ENCODE results near the gene CHCHD6. TPM values are rescaled to one million over a fixed set of nuclear protein-coding genes. Genes with fewer than 3 reads are reported as not detected.
A peak's percentile ranks its signal among the peaks of the same experiment; 100 is the strongest.

Gene CHCHD6
- total RNA-seq, 1 experiment from 2014 or later = 35.8 TPM

GRCh38 chr3:126826693-126827092 lies 122.7 kb downstream of the CHCHD6 start:
- no peak for DNase-seq (ENCODE audit: low spot score)

DNA sequence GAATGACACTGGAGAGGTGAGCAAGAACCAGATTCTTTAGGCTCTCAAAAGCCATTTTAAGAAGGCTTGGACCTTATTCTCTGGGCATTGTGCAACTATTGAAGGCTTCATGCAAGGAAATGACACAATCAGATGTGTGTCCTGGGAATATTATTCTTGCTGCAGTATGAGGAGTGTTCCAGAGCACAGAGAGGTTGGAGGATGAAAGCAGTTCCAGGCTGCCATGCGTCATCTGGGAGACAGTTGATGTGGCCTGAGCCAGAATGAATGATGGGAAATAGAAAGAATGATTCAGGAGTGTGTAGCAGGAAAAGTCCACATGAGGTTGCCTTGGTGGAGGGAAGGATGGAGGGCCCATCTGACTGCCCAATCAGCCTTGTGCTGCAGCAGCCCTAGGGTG lies 123.1 kb downstream of the CHCHD6 start:
- no peak for DNase-seq (ENCODE audit: low spot score)

DNA sequence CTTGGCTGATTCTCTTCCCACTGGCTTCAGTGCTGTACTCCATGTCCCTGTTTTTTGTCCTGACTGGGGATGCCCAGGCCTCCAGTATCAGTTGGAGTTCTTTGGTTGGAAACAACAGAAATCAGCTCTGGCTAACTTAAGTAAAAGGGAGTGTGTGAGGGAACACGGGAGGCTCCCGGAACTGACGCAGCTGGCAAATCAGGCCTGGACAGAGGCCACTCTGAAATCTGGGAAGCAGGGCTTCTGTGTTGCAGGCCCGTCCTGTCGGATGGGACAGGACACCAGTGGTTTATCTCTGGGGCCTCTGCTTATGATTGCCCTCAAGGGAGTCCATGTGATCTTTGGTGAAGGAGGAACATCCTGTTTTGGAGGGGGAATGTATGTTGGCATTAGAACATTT lies 124.3 kb downstream of the CHCHD6 start:
- DNase-seq (ENCODE audit: low spot score) = no peak

GRCh38 chr3:126832933-126833332 lies 128.9 kb downstream of the CHCHD6 start:
- DNase-seq (ENCODE audit: low spot score) = no peak

DNA sequence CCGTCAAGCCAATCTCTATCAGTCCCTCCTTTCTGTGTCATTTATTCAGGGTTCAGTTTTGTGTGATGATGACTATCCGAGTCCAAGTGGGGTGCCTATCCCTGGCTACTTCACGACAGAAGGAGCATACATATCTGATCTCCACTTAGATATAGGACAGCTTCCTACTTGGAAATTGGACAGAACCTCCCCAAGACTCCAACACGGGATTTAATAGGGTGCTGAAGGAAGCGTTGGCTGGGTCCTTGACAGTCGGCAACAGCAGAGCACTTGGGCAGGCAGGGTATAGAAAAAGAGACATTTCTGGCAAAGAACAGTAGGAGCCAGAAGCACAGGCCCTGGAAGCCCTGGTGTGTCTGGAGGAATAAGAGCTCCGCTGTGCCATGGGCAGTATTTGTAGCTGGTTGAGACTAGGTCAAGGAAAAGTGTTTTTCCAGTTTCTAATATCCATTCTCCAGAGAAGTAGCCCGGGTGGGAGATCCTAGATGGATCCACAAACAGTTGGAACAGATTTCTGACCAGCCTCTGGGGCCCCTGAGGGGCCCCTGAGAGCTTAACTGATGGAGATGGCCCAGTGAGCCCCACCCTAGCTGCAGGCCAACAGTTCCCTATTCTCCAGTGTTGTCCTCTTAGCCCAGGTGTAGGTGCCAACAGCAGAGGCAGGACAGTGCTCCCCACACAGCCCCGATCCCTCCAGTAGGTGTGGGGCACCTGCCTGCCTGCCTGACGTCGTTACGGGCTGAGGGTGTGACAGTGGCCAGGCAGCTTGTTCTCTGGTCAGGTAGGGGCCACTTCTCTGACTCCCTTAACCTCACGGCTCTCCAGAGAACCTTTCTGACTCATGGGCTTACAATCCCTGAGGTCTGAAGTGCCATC lies 130.8 kb downstream of the CHCHD6 start:
- DNase-seq (ENCODE audit: low spot score) = peak; percentile 57

DNA sequence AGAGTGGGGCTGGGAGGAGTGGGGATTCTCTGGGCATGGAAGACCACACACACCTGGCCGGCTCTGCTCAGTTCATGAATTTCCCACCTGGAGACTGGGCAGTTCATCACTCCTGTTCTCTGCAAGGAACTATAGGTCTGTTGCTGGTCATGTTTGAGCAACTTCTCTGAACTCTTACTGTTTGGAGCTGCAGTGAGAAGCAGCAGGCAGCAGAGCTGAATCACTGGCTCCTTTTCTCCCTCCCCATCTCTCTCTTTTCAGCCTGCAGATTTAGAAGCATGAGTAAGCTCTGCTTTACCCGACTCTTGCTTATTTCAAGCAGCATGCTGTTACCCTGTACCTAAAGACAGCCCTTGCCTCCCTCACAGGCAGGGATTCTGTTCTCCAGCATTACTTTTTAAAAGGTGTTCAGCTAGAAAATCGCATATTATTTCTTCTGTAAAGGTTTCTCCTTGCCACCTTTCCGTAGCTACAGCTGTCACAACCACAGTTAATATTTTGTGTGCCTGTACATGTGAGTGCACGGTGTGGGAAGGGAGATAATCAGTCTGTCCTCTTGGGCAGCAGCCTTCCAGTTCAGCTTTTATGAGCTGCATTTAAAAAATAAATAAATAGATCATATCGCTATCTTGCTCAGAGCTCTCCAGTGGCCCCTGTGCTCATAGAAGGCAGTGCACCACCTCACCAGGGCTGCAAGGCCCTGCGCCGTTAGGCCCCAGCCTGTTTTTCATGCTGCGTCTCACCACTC lies 131.6 kb downstream of the CHCHD6 start:
- peak; percentile 68 for DNase-seq (ENCODE audit: low spot score)

- no peak for DNase-seq (ENCODE audit: low spot score)
These were observed 132.3 kb downstream of the CHCHD6 start for GRCh38 chr3:126836220-126836860.

- no peak for DNase-seq (ENCODE audit: low spot score)
These were observed 133.7 kb downstream of the CHCHD6 start for GRCh38 chr3:126837773-126838172.

DNA sequence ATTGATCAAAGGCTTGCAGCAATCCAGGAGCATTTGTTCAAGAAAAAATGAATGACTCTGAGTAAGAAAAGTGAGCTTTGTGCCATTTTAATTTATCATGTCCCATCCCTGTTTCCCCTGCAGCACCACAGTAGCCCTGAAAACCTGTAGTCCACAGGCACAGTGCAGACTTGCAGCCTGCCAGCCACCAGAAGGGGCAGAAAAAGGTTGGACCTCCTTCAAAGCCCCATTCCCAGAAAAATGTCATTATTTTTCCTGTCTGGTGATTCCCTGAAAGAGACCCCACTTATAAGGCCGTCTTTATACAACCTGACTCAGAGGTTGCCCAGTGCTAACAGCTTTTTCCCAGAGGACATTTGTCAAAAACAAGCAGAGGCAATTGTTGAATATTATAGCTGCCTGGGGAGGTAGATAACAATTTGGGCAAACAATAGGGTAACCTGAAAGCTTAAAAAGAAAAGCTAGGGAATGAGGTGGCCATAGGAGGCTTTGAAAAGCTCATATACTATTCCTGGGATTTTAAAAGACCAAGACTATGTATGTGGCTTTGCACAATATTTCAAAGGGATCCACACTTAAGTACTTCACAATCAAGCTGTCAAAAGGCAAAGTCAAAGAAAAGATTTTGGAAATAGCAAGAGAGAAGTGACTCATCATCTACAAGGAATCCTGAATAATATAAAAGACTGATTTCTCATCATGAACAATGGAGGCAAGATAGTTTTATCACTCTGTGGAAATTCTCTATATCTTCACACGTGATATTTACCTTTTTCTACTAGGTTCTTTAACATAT lies 142.1 kb downstream of the CHCHD6 start:
- no peak for DNase-seq (ENCODE audit: low spot score)

- DNase-seq (ENCODE audit: low spot score) = no peak
These were observed 143.0 kb downstream of the CHCHD6 start for GRCh38 chr3:126847061-126847460.

DNA sequence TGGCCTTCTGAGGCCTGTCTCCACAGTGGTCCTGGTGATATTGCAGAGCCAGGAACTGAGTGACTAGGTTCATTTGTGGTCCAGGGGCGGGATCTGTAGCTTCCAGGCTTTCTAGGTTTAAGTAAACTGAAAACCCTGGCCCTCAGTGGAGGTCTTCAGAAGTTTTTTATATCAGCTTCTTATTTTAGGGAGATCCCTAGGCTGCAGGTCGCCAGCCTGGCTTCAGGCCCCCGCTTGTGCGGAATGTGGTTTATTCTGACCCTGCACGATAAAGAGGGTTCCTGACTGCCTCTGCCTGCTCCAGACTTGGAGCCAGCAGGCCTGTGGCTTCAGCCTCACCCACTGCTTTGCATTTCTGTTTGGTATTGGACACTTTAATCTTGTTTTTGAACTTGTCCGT lies 145.0 kb downstream of the CHCHD6 start:
- DNase-seq (ENCODE audit: low spot score) = no peak

GRCh38 chr3:126849768-126850167 lies 145.7 kb downstream of the CHCHD6 start:
- DNase-seq (ENCODE audit: low spot score) = no peak

DNA sequence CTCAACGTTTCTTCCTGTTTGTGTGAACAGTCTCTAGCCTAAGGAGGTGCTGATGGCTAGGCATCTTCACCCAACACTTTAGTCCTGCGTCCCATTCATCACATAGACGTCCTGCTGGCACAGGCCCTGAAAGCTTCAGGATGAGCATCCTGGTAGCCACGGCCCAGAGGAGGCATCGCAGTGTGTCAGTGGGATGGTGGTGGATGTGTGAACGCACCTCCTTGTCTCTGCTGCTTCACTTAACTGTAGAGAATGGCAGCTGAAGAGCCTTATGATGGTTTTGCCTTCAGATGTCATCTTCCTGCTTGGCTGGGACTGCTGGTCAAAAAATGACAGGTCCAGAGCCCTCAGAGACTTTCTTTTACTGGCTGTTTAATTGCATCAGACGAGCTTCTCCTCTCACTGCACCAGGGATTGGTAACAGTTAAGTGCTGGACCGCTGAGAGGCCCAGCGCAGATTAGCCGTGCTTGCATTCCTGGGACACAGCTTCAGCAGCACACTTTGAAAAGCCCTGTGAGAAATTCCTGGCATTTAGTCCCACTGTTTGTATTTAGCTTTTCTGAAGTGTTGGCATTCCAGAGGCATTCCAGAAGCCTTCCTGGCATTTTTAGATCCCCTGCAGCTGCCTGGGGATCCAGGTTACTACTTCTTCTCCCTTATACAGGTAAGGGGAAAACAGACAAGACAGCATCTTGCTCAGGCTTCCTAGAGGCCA lies 146.5 kb downstream of the CHCHD6 start:
- peak; percentile 84 for DNase-seq (ENCODE audit: low spot score)

- DNase-seq (ENCODE audit: low spot score) = no peak
These were observed 147.3 kb downstream of the CHCHD6 start for GRCh38 chr3:126851382-126851781.

DNA sequence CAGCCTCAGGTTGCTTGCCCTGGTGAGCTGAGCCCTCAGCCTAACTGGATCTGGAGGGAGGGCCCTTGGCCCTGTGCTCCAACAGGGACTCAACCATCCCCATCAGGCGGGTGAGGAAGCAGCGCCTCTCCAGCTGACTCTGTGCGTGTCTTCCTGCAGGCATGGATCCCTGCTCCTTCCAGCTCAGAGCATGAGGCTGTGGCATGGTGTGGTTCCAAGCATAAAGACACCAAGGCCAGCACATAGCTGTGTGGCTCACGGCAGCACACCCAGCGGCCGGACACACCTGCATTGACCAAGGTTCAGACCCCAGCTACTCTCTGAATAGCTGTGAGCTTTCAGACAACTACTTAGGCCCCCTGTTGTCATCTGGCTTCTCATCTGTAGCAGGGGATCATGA lies 147.9 kb downstream of the CHCHD6 start:
- DNase-seq (ENCODE audit: low spot score) = no peak

- no peak for DNase-seq (ENCODE audit: low spot score)
These were observed 148.5 kb downstream of the CHCHD6 start for GRCh38 chr3:126852511-126852910.

- DNase-seq (ENCODE audit: low spot score) = no peak
These were observed 150.6 kb downstream of the CHCHD6 start for GRCh38 chr3:126854666-126855065.

DNA sequence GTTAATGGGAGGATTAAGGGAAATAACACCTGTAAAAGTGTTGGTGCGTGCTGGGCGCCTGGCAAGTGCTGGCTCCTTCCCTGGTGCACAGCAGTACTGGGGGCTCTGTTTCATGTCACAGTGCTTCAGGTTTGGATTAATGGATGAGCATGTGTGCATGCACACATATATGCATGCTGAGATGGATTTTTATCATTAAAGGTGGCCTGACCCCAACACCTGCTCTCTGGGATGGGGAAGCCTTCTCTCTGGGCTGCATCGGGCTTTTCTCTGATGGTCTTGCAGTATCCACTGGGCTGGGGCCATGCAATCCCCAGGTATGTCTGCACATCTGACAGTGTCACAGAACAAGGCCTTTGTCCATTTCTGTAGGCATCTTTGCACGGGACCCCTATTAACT lies 151.3 kb downstream of the CHCHD6 start:
- DNase-seq (ENCODE audit: low spot score) = no peak

GRCh38 chr3:126857928-126858327 lies 153.9 kb downstream of the CHCHD6 start:
- DNase-seq (ENCODE audit: low spot score) = no peak

DNA sequence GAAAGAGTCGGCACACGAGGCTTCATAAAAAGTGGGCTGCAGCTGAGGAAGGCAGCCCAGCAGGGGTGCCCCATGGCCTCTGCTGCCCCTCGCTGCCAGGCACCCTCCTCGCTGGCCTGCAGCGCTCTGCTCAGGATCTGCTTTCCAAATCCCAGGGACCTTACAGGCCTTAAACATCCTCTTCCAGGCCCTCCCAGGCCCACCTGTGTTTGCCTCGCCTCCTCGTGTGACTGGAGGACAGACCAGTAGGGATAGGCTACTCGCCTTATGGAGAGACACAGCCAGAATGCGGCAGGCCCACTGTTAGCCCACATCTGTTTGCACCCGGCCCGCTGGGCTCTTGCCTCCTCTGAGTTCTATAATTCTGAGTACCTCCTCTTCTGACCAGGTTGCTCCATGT lies 154.4 kb downstream of the CHCHD6 start:
- DNase-seq (ENCODE audit: low spot score) = no peak

DNA sequence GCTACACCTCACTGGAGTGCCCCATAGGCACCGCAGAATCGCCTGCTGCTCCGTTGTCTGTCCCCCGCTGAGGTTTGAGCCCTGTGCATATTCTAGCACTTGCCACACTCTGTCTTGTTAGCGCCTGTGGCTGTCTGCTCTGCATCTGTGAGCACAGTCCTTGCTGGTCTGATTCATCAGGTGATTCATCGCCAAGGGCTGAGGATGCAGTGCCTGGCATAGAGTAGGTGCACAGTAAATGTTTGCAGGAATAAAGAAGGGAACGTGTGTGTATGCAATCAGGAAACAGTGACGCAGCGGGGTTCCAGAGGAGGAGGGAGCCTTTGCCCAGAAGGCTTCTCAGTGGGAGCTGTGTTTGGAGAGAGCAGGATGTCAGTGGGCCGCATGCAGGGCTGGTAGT lies 154.8 kb downstream of the CHCHD6 start:
- DNase-seq (ENCODE audit: low spot score) = peak; percentile 97
